HG03139 (cell line): ENCODE results near the gene COL4A1.
"Not testable (repeated sequence)": the region's sequence is repeated elsewhere in the genome, so short reads cannot be mapped to it uniquely, and the experiment has no call there.

Source experiments
- ATAC-seq: cut with Tn5 transposase; IDR thresholded peaks from one replicate; pipeline ENCODE4 v1.9.1; 2021; ENCODE audit not compliant: unreplicated experiment

The COL4A1 gene

GRCh38 chr13:110121422-110122083 is 185.4 kb downstream of the COL4A1 start:
- ATAC-seq, result no peak

- ATAC-seq, result no peak
Observed at GRCh38 chr13:110119935-110120905, 186.7 kb downstream of the COL4A1 start.

- no peak for ATAC-seq
Observed at GRCh38 chr13:110118106-110118505, 188.9 kb downstream of the COL4A1 start.

GRCh38 chr13:110116072-110116487 is 190.9 kb downstream of the COL4A1 start:
- ATAC-seq, result peak; percentile 68

GRCh38 chr13:110115591-110115990 is 191.4 kb downstream of the COL4A1 start:
- no peak for ATAC-seq

- no peak for ATAC-seq
Observed at GRCh38 chr13:110114316-110114715, 192.6 kb downstream of the COL4A1 start.

- ATAC-seq, result no peak
Observed at GRCh38 chr13:110113284-110113764, 193.6 kb downstream of the COL4A1 start.

GRCh38 chr13:110112379-110112778 is 194.6 kb downstream of the COL4A1 start:
- ATAC-seq, result not testable (repeated sequence)

- no peak for ATAC-seq
Observed at GRCh38 chr13:110110783-110111182, 196.2 kb downstream of the COL4A1 start.

- no peak for ATAC-seq
Observed at GRCh38 chr13:110109910-110110309, 197.0 kb downstream of the COL4A1 start.

- no peak for ATAC-seq
Observed at GRCh38 chr13:110109140-110109783, 197.7 kb downstream of the COL4A1 start.

- ATAC-seq, result no peak
Observed at GRCh38 chr13:110108348-110109139, 198.4 kb downstream of the COL4A1 start.

GRCh38 chr13:110107568-110108347 is 199.2 kb downstream of the COL4A1 start:
- ATAC-seq, result no peak

- ATAC-seq, result no peak
Observed at GRCh38 chr13:110106726-110107125, 200.2 kb downstream of the COL4A1 start.

GRCh38 chr13:110105136-110105535 is 201.8 kb downstream of the COL4A1 start:
- no peak for ATAC-seq

- no peak for ATAC-seq
Observed at GRCh38 chr13:110103534-110103933, 203.4 kb downstream of the COL4A1 start.

GRCh38 chr13:110103026-110103425 is 203.9 kb downstream of the COL4A1 start:
- ATAC-seq, result no peak

GRCh38 chr13:110102053-110102452 is 204.9 kb downstream of the COL4A1 start:
- no peak for ATAC-seq

GRCh38 chr13:110099922-110100321 is 207.0 kb downstream of the COL4A1 start:
- ATAC-seq, result no peak
